Liver (tissue), 9 donors: ENCODE measurements around the gene CFAP73. TPM values are rescaled to one million over a fixed set of nuclear protein-coding genes. Genes with fewer than 3 reads are reported as not detected.

Experiments
- DNase-seq: peaks from one replicate; pipeline ENCODE4 v3.0.0-alpha.2; 2017; ENCODE audit warnings: low spot score
- H3K27ac ChIP-seq, 2 donors: one replicate each; pipeline ENCODE4 v1.7.0; 2013; ENCODE audit warnings: inconsistent platforms in 2 of 2, low read length in 2 of 2, control low read depth in 1 of 2, low read depth in 1 of 2, mild to moderate bottlenecking in 1 of 2
- H3K27me3 ChIP-seq, 4 donors: one replicate each; pipeline versions ENCODE4 v1.6.1 to v1.7.0; 2013; ENCODE audit warnings: low read length in 3 of 4, inconsistent platforms in 1 of 4, mild to moderate bottlenecking in 1 of 4, moderate library complexity in 1 of 4; ENCODE audit not compliant: control insufficient read depth in 4 of 4, insufficient read depth in 4 of 4
- H3K36me3 ChIP-seq, 4 donors: one replicate each; pipeline versions ENCODE4 v1.6.1 to v1.7.0; 2013; ENCODE audit warnings: low read length in 3 of 4, mild to moderate bottlenecking in 3 of 4, low read depth in 1 of 4, moderate library complexity in 1 of 4; ENCODE audit not compliant: control insufficient read depth in 4 of 4, insufficient read depth in 3 of 4
- H3K4me1 ChIP-seq, 4 donors: one replicate each; pipeline versions ENCODE4 v1.6.1 to v1.7.0; 2013; ENCODE audit warnings: low read length in 3 of 4, mild to moderate bottlenecking in 3 of 4, moderate library complexity in 1 of 4; ENCODE audit not compliant: control insufficient read depth in 4 of 4, insufficient read depth in 4 of 4
- H3K4me3 ChIP-seq, 3 donors: one replicate each; pipeline versions ENCODE4 v1.6.1 to v1.7.0; 2013; ENCODE audit warnings: low read length in 3 of 3, control low read depth in 1 of 3, low read depth in 1 of 3, mild to moderate bottlenecking in 1 of 3
- H3K9ac ChIP-seq, 2 donors: one replicate each; pipeline ENCODE4 v1.7.0; 2013; ENCODE audit warnings: low read length in 2 of 2, mild to moderate bottlenecking in 2 of 2, moderate library complexity in 2 of 2, control low read depth in 1 of 2, low read depth in 1 of 2
- H3K9me3 ChIP-seq, 4 donors: one replicate each; pipeline versions ENCODE4 v1.6.1 to v1.7.0; 2013; ENCODE audit warnings: low read length in 3 of 4; ENCODE audit not compliant: control insufficient read depth in 4 of 4
- FOXA1 ChIP-seq: IDR thresholded peaks from 2 replicates; pipeline ENCODE4 v1.6.1; 2016; ENCODE audit warnings: antibody characterized with exemption
- GABPA ChIP-seq, 2 donors: IDR thresholded peaks in 1 of 2; conservative IDR thresholded peaks in 1 of 2; 2 replicates each; pipeline ENCODE4 v1.6.1; 2016; ENCODE audit warnings: antibody characterized with exemption in 2 of 2, mild to moderate bottlenecking in 1 of 2, moderate library complexity in 1 of 2
- HNF4G ChIP-seq: IDR thresholded peaks from 2 replicates; pipeline ENCODE4 v1.6.1; 2016; ENCODE audit warnings: antibody characterized with exemption
- JUND ChIP-seq, 2 donors: IDR thresholded peaks; 2 replicates each; pipeline ENCODE4 v1.6.1; 2016; ENCODE audit warnings: antibody characterized with exemption in 2 of 2
- MAX ChIP-seq: IDR thresholded peaks from 2 replicates; pipeline ENCODE4 v1.6.1; 2016; ENCODE audit warnings: antibody characterized with exemption
- REST ChIP-seq: IDR thresholded peaks from 2 replicates; pipeline ENCODE4 v1.6.1; 2016; ENCODE audit warnings: antibody characterized with exemption, mild to moderate bottlenecking
- SP1 ChIP-seq: IDR thresholded peaks from 2 replicates; pipeline ENCODE4 v1.6.1; 2018; ENCODE audit warnings: antibody characterized with exemption, mild to moderate bottlenecking
- TAF1 ChIP-seq: conservative IDR thresholded peaks from 2 replicates; pipeline ENCODE4 v1.6.1; 2016; ENCODE audit warnings: antibody characterized with exemption, mild to moderate bottlenecking
- ZBTB33 ChIP-seq: IDR thresholded peaks from 2 replicates; pipeline ENCODE4 v1.6.1; 2016; ENCODE audit warnings: antibody characterized with exemption
- WGBS: extraction: QIAGEN DNeasy Blood & Tissue Kit; methylation state at CpG from one replicate; pipeline ENCODE4 v1.1.7; 2013; 5-methylcytosine and 5-hydroxymethylcytosine counted together
- polyA plus RNA-seq, 2 donors: library from polyadenylated mRNA; stranded (reverse) in 1 of 2; unstranded in 1 of 2; fragments of 200-250 nt in 1 of 2; fragments of >200 nt in 1 of 2; fragmentation: Nextera tagmentation in 1 of 2; extraction: Ambion mirVana in 1 of 2; gene quantifications; one replicate each; pipeline versions ENCODE4 v1.2.1 to v1.2.3, GENCODE V29; 2013 to 2015
- total RNA-seq, 2 donors: library from RNA; depleted of rRNA; stranded (reverse); fragments of >200 nt; gene quantifications; one replicate each; pipeline ENCODE4 v1.2.3, GENCODE V29; 2014
- donor health status: healthy.
- donor health status: healthy.
- donor health status: healthy.
- donor health status: healthy.
- donor health status: healthy.

CFAP73 gene
- total and polyA plus RNA-seq, 4 donors, result 0.18 to 0.19 TPM; not detected in 2

GRCh38 chr12:113119980-113120669 lies 29.4 kb upstream of the CFAP73 start:
- TF ChIP-seq REST (no peak), JUND (IDR thresholded peaks at IDR 0.05) (no peak), TAF1 (no peak)

GRCh38 chr12:113120670-113121370 lies 28.7 kb upstream of the CFAP73 start:
- DNase-seq, result no peak
- Histone ChIP-seq H3K9ac (no peak overlapping the region), H3K36me3 (no peaks in the 10 kb centered on the region), H3K9me3 (peaks cover 0 to 1% (median 0%) of the 10 kb centered on the region in 4 donors), H3K4me3 (no peak overlapping the region), H3K27me3 (peaks cover 0 to 3% (median 0%) of the 10 kb centered on the region in 4 donors), H3K4me1 (no peaks in the 10 kb centered on the region), H3K27ac (no peak overlapping the region)
- 78% methylated on average over 3 of the region's 3 CpGs for WGBS
- TF ChIP-seq MAX (no peak), ZBTB33 (no peak), HNF4G (no peak), SP1 (no peak)

More at GRCh38 chr12:113119980-113120669, 29.4 kb upstream of the CFAP73 start:
- no peak for DNase-seq
- Histone ChIP-seq H3K27me3 (peaks cover 0 to 3% (median 0%) of the 10 kb centered on the region in 4 donors), H3K27ac (no peak overlapping the region), H3K36me3 (no peaks in the 10 kb centered on the region), H3K4me3 (no peak overlapping the region), H3K9ac (no peak overlapping the region), H3K9me3 (peaks cover 0 to 1% (median 0%) of the 10 kb centered on the region in 4 donors), H3K4me1 (no peaks in the 10 kb centered on the region)
- 43% methylated on average over 4 of the region's 4 CpGs for WGBS

GRCh38 chr12:113127791-113128199 lies 21.7 kb upstream of the CFAP73 start:
- Histone ChIP-seq H3K9ac (no peak overlapping the region), H3K9me3 (peaks cover 0 to 1% (median 0%) of the 10 kb centered on the region in 4 donors), H3K27me3 (no peaks in the 10 kb centered on the region), H3K4me3 (no peak overlapping the region), H3K27ac (no peak overlapping the region), H3K4me1 (no peaks in the 10 kb centered on the region), H3K36me3 (no peaks in the 10 kb centered on the region)
- TF ChIP-seq JUND (IDR thresholded peaks at IDR 0.05), result no peak
- no peak for TF ChIP-seq FOXA1
- TF ChIP-seq GABPA (IDR thresholded peaks at IDR 0.05 in 1 of 2, conservative IDR thresholded peaks at IDR 0.05 in 1 of 2), result no peak
- no peak for TF ChIP-seq REST
- no peak for DNase-seq
- 50% methylated on average over 15 of the region's 15 CpGs for WGBS
